SK-N-SH treated with all-trans-retinoic acid at 6 μM for 48 hours (cell line): ENCODE data around the gene TPST1.

Experiments
- ATAC-seq: fragments of 200-7000 bp; cut with Tn5 transposase; 3 replicates; pipeline ENCODE4 v1.9.1; 2020; ENCODE audit warnings: mild to moderate bottlenecking, moderate library complexity
- ARNTL ChIP-seq: fragments of 450-650 bp; formaldehyde crosslinking; IDR thresholded peaks from 2 replicates; pipeline ENCODE4 v1.5.0; 2020; ENCODE audit warnings: low read depth, mild to moderate bottlenecking, moderate library complexity, borderline replicate concordance
- BACH2 ChIP-seq: fragments of 250-450 bp; sonication (Bioruptor Pico); IDR thresholded peaks from 2 replicates; pipeline ENCODE4 v1.9.0; 2021; ENCODE audit warnings: mild to moderate bottlenecking, borderline replicate concordance
- CREB5 ChIP-seq: fragments of 250-450 bp; sonication (Bioruptor Pico); IDR thresholded peaks from 2 replicates; pipeline ENCODE4 v1.5.1; 2020; ENCODE audit warnings: low read depth, mild to moderate bottlenecking, moderate library complexity
- CSDC2 ChIP-seq: fragments of 250-450 bp; sonication (Bioruptor Pico); IDR thresholded peaks from 2 replicates; pipeline ENCODE4 v1.5.0; 2020; ENCODE audit warnings: mild to moderate bottlenecking, moderate library complexity
- GLIS3 ChIP-seq: fragments of 250-450 bp; sonication (Bioruptor Pico); IDR thresholded peaks from 2 replicates; pipeline ENCODE4 v1.5.0; 2020; ENCODE audit warnings: mild to moderate bottlenecking, moderate library complexity
- ISL1 ChIP-seq: fragments of 250-450 bp; sonication (Bioruptor Pico); IDR thresholded peaks from 2 replicates; pipeline ENCODE4 v2.1.2; 2022; ENCODE audit warnings: mild to moderate bottlenecking, moderate library complexity
- OSR1 ChIP-seq: fragments of 250-450 bp; sonication (Bioruptor Pico); IDR thresholded peaks from 2 replicates; pipeline ENCODE4 v1.8.0; 2022; ENCODE audit warnings: moderate library complexity, mild to moderate bottlenecking, inconsistent platforms
- POU6F1 ChIP-seq: fragments of 250-450 bp; sonication (Bioruptor Pico); IDR thresholded peaks from 2 replicates; pipeline ENCODE4 v1.8.0; 2021; ENCODE audit warnings: low read depth, mild to moderate bottlenecking, moderate library complexity, borderline replicate concordance
- RARB ChIP-seq: fragments of 250-450 bp; sonication (Bioruptor Pico); IDR thresholded peaks from 2 replicates; pipeline ENCODE4 v1.8.0; 2021; ENCODE audit warnings: mild to moderate bottlenecking, moderate library complexity
- SNAI2 ChIP-seq: fragments of 250-450 bp; sonication (Bioruptor Pico); IDR thresholded peaks from 2 replicates; pipeline ENCODE4 v1.5.0; 2020; ENCODE audit warnings: mild to moderate bottlenecking, moderate library complexity
- TCF4 ChIP-seq: fragments of 250-450 bp; sonication (Bioruptor Pico); IDR thresholded peaks from 2 replicates; pipeline ENCODE4 v1.8.0; 2021; ENCODE audit warnings: mild to moderate bottlenecking, moderate library complexity, borderline replicate concordance
- TOX ChIP-seq: fragments of 250-450 bp; sonication (Bioruptor Pico); IDR thresholded peaks from 2 replicates; pipeline ENCODE4 v1.8.0; 2021; ENCODE audit warnings: mild to moderate bottlenecking, moderate library complexity, borderline replicate concordance
- ZC3H10 ChIP-seq: fragments of 250-450 bp; sonication (Bioruptor Pico); IDR thresholded peaks from 2 replicates; pipeline ENCODE4 v1.5.1; 2021; ENCODE audit warnings: mild to moderate bottlenecking, moderate library complexity
- ZFP3 ChIP-seq: fragments of 250-450 bp; sonication (Bioruptor Pico); IDR thresholded peaks from 2 replicates; pipeline ENCODE4 v1.5.0; 2020; ENCODE audit warnings: mild to moderate bottlenecking, moderate library complexity
- ZFP30 ChIP-seq: fragments of 450-650 bp; formaldehyde crosslinking; IDR thresholded peaks from 2 replicates; pipeline ENCODE4 v1.5.0; 2022; ENCODE audit warnings: mild to moderate bottlenecking, moderate library complexity
- ZNF565 ChIP-seq: fragments of 450-650 bp; formaldehyde crosslinking; conservative IDR thresholded peaks from 2 replicates; pipeline ENCODE4 v1.5.0; 2020; ENCODE audit warnings: low read depth, mild to moderate bottlenecking, moderate library complexity
- ZNF70 ChIP-seq: fragments of 450-650 bp; formaldehyde crosslinking; IDR thresholded peaks from 2 replicates; pipeline ENCODE4 v1.5.0; 2020; ENCODE audit warnings: mild to moderate bottlenecking, moderate library complexity
- ZNF8 ChIP-seq: fragments of 450-650 bp; formaldehyde crosslinking; IDR thresholded peaks from 2 replicates; pipeline ENCODE4 v1.5.0; 2020; ENCODE audit warnings: mild to moderate bottlenecking, moderate library complexity
- TF ChIP-seq, protein P1 (sequence below): fragments of 250-450 bp; sonication (Bioruptor Pico); IDR thresholded peaks from 2 replicates; pipeline ENCODE4 v1.5.1; 2021; ENCODE audit warnings: mild to moderate bottlenecking, moderate library complexity
- TF ChIP-seq, protein P2 (sequence below): fragments of 250-450 bp; sonication (Bioruptor Pico); IDR thresholded peaks from 2 replicates; pipeline ENCODE4 v1.5.0; 2020; ENCODE audit warnings: mild to moderate bottlenecking, moderate library complexity
- TF ChIP-seq, protein P3 (sequence below): fragments of 250-450 bp; sonication (Bioruptor Pico); IDR thresholded peaks from 2 replicates; pipeline ENCODE4 v1.8.0; 2020; ENCODE audit warnings: mild to moderate bottlenecking, moderate library complexity, borderline replicate concordance

The TPST1 gene

GRCh38 chr7:66283003-66283920 is 78.1 kb downstream of the TPST1 start:
- peak; percentile 77 for ATAC-seq
- no peak for TF ChIP-seq ZFP3
- no peak for TF ChIP-seq ZFP30 (CRISPR knock-in tag)
- no peak for TF ChIP-seq POU6F1 (CRISPR knock-in tag)
- TF ChIP-seq BACH2 = no peak
- TF ChIP-seq ZNF70 = no peak
- TF ChIP-seq ZNF565 (CRISPR knock-in tag) = no peak
- no peak for TF ChIP-seq OSR1
- TF ChIP-seq TCF4 (CRISPR knock-in tag) = no peak
- peak; percentile 58 for TF ChIP-seq ISL1 (CRISPR knock-in tag)
- no peak for TF ChIP-seq GLIS3
- peak; percentile 62; the same call in 1 of the 2 replicates for TF ChIP-seq ZC3H10
- TF ChIP-seq, protein P1, sequence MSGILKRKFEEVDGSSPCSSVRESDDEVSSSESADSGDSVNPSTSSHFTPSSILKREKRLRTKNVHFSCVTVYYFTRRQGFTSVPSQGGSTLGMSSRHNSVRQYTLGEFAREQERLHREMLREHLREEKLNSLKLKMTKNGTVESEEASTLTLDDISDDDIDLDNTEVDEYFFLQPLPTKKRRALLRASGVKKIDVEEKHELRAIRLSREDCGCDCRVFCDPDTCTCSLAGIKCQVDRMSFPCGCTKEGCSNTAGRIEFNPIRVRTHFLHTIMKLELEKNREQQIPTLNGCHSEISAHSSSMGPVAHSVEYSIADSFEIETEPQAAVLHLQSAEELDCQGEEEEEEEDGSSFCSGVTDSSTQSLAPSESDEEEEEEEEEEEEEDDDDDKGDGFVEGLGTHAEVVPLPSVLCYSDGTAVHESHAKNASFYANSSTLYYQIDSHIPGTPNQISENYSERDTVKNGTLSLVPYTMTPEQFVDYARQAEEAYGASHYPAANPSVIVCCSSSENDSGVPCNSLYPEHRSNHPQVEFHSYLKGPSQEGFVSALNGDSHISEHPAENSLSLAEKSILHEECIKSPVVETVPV = no peak
- no peak for TF ChIP-seq ARNTL (CRISPR knock-in tag)

DNA sequence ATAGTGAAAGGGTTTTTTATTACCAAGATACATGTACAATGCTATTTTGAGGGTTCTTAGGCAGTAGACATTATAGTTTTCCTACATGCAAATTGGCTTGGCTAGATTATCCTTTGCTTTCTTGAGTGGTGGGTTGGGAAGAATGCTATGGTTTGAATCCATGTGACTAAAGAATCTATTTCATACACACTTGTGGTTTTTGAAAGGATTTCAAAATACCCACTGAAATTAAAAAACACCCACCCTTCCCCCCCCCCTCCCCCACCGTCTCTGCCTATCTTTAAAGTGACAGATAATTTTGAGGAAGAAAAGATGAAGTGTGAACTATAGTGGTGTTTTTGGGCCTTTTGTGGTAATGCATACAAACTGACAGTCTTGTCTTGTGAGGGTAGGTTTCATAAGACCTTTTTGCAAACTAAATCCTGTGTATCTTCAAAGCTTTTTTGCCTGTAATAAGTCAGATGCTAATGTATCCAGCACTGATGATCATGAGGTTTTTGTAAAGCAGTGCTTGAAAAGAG is 90.9 kb downstream of the TPST1 start:
- no peak for ATAC-seq
- TF ChIP-seq SNAI2 = no peak
- no peak for TF ChIP-seq ZC3H10
- no peak for TF ChIP-seq ZNF70

- no peak for ATAC-seq
- TF ChIP-seq, protein P2, sequence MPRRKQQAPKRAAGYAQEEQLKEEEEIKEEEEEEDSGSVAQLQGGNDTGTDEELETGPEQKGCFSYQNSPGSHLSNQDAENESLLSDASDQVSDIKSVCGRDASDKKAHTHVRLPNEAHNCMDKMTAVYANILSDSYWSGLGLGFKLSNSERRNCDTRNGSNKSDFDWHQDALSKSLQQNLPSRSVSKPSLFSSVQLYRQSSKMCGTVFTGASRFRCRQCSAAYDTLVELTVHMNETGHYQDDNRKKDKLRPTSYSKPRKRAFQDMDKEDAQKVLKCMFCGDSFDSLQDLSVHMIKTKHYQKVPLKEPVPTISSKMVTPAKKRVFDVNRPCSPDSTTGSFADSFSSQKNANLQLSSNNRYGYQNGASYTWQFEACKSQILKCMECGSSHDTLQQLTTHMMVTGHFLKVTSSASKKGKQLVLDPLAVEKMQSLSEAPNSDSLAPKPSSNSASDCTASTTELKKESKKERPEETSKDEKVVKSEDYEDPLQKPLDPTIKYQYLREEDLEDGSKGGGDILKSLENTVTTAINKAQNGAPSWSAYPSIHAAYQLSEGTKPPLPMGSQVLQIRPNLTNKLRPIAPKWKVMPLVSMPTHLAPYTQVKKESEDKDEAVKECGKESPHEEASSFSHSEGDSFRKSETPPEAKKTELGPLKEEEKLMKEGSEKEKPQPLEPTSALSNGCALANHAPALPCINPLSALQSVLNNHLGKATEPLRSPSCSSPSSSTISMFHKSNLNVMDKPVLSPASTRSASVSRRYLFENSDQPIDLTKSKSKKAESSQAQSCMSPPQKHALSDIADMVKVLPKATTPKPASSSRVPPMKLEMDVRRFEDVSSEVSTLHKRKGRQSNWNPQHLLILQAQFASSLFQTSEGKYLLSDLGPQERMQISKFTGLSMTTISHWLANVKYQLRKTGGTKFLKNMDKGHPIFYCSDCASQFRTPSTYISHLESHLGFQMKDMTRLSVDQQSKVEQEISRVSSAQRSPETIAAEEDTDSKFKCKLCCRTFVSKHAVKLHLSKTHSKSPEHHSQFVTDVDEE (CRISPR knock-in tag) = no peak
- TF ChIP-seq POU6F1 (CRISPR knock-in tag) = no peak
- TF ChIP-seq RARB (CRISPR knock-in tag) = no peak
- TF ChIP-seq ARNTL (CRISPR knock-in tag) = no peak
- no peak for TF ChIP-seq SNAI2
- TF ChIP-seq OSR1 = no peak
- TF ChIP-seq ZFP3 = no peak
- TF ChIP-seq CREB5 (CRISPR knock-in tag) = no peak
- TF ChIP-seq ZNF8 (CRISPR knock-in tag) = no peak
- TF ChIP-seq, protein P3, sequence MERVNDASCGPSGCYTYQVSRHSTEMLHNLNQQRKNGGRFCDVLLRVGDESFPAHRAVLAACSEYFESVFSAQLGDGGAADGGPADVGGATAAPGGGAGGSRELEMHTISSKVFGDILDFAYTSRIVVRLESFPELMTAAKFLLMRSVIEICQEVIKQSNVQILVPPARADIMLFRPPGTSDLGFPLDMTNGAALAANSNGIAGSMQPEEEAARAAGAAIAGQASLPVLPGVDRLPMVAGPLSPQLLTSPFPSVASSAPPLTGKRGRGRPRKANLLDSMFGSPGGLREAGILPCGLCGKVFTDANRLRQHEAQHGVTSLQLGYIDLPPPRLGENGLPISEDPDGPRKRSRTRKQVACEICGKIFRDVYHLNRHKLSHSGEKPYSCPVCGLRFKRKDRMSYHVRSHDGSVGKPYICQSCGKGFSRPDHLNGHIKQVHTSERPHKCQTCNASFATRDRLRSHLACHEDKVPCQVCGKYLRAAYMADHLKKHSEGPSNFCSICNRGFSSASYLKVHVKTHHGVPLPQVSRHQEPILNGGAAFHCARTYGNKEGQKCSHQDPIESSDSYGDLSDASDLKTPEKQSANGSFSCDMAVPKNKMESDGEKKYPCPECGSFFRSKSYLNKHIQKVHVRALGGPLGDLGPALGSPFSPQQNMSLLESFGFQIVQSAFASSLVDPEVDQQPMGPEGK = no peak
- TF ChIP-seq BACH2 = no peak
- TF ChIP-seq, protein P1 = no peak
- TF ChIP-seq TOX (CRISPR knock-in tag) = no peak
- no peak for TF ChIP-seq ZFP30 (CRISPR knock-in tag)
- TF ChIP-seq ZNF70 = no peak
- no peak for TF ChIP-seq ISL1 (CRISPR knock-in tag)
- TF ChIP-seq CSDC2 (CRISPR knock-in tag) = no peak
- TF ChIP-seq ZC3H10 = no peak
- TF ChIP-seq ZNF565 (CRISPR knock-in tag) = no peak
Measured at GRCh38 chr7:66296557-66296956, 91.4 kb downstream of the TPST1 start.
